HUDEP-2 (cell line): ENCODE data around the gene BCL3.

Experiments
- DNase-seq, 76 experiments: peaks; one replicate each; lab custom pipeline; 2025; ENCODE audit not compliant: unreplicated experiment in 76 of 76; lab: John Stamatoyannopoulos, UW

Gene BCL3

DNA sequence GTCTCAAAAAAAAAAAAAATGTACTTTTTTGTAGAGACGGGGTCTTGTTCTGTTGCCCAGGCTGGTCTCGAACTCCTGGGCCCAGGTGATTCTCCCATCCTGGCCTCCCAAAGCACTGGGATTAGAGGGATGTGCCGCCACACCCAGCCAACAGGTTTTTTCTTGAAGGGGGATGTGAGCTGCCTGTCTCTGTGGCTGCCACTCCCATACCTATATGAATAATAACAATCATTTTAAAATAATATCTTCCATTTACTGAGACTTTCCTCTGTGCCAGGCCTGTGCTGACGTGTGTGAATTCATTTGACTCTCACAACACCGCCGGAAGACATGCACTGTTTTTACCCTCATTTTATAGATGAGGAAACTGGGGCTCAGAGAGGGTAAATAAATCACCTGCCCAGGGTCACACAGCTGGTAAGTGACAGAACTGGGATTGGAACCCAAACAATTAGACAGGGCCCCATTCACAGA, 7.2 kb upstream of the BCL3 start:
- DNase-seq = no peak

DNA sequence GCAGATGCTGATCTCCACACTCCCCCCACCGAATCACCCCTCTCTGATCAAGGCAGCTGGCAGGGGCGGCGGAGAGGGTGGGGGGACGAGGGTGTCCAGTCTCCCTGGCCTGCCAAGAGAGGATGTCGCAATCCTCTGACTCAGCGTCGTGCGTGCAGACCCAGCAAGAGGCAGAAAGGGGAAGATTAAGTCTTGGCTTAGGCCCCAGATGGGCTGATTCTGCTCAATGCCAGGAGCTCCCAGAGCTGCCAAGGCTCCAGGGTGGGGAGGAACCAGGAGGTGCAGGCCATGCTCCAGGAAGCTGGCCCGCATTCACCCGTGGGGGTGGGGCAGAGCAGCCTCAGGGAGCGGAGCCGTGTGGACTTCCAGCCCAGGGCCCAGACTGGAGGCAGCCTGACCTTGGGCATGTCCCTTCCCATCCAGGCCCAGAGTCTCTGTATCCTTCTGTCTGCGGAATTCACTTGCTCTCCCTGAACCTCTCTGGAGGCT, 6.6 kb upstream of the BCL3 start:
- peak in 75 of 76 experiments; percentile 39 to 95 (median 87) for DNase-seq

DNA sequence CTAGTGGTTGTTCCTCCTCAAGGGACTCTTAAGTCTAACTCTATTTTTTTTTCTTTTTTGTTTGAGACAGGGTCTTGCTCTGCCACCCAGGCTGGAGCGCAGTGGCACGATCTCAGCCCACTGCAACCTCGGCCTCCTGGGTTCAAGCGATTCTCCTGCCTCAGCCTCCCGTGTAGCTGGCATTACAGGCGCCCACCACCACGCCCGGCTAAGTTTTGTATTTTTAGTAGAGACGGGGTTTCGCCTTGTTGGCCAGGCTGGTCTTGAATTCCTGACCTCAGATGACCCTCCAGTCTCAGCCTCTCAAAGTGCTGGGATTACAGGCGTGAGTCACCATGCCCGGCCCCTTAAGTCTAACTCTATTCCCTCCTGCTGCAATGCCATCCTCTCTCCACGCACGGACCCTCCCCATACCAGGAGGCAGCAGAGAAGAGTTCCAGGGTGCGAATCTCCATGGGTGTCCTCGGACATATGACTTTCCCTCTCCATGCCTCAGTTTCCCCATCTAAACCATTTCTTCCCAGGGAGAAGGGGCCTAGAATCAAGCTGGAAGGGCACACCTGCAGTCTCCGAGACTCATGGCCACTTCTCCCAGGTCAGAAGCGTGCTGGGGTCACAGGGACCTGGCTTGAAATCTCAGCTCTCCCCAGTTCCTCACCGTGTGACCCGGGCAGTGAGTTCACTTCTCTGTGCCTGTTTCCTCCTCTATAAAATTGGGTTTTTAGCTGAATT, 6.0 kb upstream of the BCL3 start:
- no peak for DNase-seq

DNA sequence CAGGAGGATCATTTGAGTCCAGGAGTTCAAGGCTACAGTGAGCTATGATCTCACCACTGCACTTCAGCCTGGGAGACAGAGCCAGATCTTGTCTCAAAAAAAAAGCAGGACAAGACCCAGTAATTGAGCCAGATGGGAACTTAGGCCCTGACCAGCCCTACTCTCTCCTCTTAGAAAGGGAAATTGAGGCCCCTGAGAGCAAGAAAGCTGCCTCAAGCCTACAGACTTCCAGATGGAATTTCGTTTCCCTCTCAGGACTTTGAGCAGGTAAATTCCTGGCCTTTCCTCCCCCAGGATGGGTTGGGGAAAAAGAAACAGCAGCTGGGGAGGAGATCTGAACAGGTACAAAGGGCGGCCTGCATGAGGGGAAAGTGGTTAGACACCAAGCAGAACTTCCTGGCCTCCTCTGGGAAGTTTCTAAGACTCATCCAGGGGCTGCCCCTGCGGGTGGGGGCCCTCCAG, 3.6 kb upstream of the BCL3 start:
- DNase-seq = no peak

DNA sequence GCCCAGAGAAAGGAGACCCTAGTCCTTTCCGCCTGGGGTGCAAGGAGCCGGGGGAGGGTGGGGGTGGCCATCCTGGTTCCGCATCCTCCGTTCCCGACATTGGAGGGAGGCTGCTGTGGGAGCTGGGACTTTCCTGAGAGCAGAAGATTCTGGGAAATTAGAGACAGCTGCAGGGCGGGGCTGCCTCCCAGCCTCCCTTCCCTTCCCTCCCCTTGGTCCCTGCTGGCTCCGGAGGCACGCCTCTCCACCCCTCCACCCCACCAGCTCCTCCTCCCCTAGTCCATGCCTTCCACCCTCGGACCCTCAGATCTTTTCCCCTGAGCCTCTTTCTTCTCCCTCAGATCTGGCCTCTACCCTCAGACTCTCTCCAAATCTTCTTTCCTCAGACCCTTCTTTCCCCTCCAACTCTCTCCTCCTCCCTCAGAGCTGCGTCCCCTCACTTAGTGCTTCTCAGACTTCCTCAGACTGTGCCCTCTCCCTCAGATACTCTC, 3.1 kb upstream of the BCL3 start:
- DNase-seq = no peak

DNA sequence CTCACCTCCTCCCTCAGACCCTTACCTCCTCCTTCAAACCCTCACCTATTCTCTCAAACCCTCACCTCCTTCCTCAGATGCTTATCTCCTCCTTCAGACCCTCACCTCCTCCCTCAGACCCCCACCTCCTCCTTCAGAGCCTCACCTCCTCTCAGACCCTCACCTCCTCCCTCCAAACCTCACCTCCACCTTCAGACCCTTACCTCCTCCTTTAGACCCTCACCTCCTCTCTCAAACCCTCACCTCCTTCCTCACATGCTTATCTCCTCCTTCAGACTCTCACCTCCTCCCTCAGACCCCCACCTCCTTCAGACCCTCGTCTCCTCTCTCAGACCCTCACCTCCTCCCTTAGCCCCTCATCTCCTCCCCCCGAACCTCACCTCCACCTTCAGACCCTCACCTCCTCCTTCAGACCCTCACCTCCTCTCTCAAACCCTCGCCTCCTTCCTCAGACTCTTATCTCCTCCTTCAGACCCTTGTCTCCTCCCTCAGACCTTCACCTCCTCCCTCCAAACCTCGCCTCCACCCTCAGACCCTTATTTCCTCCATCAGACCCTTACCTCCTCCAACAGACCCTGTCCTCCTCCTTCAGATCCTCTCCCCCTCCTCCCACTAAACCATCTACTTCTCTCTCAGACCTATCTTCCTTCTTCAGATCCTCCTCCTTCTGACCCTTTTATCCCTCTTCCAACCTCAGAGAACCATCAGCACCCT, 2.5 kb upstream of the BCL3 start:
- DNase-seq = no peak

DNA sequence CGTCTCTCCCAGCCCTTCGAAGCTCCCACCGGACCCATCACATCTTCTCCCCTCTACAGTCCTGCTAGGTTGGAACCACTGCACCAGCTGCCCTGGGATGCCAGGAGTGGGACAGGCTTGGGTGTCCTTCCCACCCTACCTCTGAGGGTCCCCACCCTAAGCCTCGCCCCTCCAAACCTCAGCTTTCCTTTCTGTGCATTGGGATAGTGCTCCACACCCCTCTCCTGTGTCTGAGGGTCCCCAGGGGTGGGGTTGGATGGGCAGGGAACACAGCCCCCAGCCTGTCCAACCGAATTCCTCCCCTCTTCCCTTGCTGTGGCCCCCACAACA, 1.9 kb upstream of the BCL3 start:
- no peak for DNase-seq

DNA sequence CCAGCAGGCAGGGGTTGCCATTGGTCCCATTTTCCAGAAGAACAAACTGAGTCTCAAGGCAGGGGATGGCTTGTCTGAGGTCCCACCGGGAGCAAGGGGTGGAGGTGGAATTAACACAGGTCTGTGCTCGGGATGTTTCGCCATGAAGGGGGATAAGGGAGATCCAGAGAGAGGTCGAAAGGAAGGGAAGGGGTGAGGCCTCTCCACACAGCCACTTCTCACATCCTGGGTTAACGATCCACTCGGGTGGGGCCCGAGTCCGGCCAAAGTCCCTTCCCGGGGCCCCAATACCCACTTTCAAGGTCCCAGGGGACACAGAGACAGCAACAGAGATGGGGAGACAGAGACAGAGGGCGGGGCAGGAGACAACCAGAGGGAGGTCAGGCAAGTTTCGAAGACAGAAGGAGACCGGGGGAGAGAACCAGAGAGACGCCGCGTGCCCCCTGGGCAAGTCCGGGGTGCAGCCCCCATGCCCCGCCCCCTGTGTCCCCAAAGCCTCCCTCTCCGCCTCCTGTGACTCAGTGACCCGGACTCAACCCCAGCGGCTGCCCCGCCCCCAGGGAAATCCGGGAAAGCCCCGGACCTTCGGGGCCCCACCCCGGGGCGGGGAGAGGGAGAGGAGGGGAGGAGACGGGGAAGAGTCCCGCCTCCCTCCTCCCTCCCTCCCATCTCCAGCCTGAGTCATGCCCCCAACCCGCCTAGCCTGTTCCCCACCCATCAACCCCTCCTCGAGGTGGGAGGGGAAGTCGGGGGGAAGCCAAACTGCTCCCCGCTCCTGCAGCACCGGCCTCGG, 1.4 kb upstream of the BCL3 start:
- DNase-seq = peak in 72 of 76 experiments; percentile 13 to 88 (median 72)

DNA sequence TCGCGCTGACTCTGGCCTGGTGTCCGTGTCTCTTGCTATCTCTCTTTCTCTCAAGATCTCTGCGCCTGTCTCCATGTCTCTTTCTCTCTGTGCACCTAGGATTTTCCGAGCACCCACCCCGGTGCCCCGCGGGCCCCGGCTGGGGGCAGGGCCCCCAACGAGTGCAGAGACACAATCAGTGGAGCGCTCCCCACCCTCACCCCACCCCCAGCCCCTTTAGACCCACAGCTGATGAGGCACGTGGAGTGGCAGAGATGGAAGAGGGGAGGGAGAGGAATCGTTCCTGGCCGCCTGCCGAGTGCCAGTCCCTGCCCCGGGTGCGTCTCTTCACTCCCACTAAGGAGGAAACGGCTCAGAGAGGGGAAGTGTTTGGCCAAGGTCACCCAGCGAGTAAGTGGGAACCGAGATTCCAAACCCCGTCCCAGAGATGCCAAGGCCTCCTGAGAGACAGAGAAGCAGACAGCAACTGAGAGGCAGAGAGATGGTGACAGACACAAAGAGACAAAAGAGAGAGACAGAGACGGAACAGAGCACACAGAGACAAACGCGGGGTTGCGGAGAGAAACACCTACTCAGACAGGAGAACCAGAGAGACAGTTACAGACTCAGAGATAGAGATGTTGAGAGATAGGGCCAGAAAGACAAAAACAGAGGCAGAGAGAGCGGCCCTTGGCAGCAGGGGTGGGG, 626 bp upstream of the BCL3 start:
- DNase-seq = peak in 53 of 76 experiments; percentile 13 to 77 (median 51)

DNA sequence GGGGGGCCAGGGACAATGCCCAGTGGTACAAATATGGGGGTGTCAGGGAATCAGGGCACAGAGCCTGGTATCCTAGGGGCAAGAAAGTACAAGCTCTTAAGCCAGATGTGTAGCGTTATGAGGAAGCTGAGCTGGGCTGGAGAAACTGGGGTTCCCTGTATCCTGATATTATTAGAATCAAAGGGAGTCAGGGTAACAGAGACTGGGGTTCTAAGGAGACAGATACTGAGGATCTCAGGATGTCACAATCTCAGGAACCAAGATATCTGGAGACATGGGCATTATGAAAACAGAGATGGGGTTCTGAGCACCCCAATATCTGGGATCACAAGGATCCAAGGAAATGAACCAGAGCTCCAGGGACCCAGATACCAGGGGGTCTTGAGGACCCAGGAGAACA, 784 bp downstream of the BCL3 start:
- DNase-seq = no peak

DNA sequence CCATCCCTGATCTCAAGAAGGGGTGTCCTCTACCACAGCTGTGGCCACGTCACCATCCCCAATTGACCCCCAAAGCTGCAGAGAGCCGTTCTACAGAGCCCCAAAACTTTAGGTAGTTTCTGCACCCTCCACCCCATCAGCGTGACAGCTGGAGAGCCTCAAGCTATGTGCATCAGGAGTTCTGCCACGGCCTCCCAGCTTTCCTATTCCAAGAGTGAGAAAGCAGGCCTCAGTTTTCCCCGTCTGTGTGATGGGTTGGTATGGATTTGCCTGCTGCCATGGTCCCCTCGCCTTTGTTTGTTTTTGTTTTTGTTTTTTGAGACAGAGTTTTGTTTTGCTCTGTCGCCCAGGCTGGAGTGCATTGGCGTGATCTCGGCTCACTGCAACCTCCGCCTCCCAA, 1.5 kb downstream of the BCL3 start:
- DNase-seq = no peak

DNA sequence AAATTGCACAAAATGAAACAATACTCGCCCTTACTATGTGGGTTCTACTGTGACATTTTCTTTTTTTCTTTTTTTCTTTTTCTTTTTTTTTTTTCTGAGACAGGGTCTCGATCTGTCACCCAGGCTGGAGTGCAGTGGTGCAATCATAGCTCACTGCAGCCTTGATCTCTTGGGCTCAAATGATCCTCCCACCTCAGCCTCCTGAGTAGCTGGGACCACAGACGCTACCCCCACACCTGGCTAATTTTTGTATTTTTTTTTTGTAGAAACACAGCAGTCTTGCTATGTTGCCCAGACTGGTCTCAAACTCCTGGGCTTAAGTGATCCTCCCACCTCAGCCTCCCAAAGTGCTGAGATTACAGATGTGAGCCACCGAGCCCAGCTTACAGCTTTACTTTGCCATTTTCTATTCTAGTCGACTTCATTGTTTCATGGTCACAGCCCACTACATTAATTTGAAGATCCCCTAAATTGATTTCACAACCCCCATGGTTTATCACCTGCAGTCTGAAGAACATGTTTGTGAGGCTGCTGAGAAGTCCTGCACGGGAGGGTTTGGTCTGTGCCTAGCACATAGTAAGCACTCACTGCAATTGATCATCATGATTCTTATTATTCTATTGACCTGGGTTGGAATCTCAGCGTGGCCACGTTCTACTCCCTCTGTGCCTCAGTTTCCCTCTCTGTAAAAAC, 3.8 kb downstream of the BCL3 start:
- no peak for DNase-seq

DNA sequence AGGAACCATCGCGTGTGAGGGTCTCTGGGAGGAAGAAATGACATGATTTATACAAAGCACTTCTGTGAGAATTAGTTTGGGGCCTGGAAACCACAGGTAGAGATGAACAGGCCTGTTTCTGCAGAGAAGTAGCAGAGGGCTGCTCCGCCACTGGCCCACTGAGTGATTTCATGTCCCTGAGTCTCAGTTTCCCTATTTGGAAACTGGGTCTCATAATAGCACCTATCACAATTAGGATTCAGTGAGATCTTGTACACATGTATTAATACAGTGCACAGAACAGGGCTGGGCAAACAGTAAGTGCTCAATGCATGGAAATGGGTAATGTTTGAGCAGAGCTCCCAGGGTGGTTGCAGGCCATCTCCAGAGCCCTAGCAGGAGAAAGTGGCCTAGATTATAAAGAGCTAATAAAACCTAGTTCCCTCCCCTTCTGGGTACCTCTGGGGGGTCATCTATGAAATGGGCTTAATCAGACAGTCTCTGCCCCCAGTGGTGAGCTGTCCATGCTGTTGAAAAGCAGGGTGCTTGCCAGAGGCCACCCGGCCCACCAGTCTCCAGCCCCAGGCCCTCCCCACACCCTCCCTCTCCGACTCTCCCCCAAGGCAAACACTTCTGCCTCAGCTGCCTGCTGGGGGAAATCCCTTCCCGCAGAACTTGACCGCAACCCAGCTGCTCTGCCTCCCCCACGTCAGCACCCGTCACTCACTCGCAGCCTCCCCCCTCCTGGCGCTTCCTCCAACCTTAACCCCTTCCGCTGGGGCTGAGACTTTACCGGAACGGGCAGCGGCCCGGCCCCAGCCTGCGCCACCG, 4.5 kb downstream of the BCL3 start:
- DNase-seq = peak in 73 of 76 experiments; percentile 34 to 95 (median 77)

DNA sequence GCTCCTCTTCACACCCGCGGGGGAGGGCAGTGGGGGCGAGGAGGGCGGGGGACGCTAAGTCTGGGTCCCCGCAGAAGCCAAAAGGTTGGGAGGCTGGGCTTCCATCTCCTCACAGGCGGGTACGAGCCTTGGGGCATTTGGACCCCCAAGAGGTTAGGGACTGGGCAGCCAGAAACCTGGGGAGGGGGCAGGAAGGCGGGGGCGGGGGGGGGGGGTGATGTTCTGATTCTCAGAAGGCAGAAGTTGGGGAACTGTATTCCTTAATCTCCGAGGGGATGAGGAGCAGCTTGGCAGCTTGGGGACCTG, 5.1 kb downstream of the BCL3 start:
- no peak for DNase-seq

DNA sequence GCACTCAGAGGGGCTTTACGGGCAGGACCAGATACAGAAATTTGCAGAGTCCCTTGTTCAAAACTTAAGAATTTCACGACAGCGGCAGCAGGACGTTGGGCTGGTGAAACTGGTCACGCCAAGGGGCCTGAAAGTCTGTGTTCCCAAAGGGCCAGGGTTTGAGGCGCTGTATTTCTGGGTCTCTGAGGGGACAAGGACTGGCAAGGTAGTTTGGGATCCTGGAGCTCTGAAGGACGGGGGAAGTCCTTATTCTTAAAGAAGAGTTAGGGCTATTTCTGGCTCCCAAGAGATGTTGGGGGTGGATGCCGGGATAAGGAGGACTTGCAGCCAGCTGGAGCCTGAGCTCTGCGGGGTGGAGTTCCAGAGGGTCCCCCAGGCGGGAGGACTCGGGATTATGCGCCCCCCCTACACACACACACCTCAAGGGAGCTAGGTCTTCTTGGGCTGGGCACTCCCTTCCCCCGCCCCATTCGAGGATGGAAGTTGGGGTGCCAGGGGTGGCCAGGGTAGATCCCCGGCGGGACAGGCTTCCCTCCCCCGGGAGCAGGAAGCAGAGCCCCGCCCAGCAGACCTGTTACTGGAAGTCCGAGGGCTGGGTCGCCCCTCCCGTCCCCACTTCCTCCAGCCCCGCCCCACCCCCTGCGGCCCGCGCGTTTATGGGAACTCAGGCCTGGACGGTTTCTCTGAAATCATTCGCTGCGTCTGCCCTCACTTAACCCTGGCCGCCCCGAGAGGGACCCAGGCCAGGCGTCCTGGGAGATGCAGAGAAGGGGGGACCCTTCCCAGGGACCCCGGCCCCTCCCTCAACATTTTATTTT, 5.6 kb downstream of the BCL3 start:
- peak in 62 of 76 experiments; percentile 11 to 85 (median 64) for DNase-seq

DNA sequence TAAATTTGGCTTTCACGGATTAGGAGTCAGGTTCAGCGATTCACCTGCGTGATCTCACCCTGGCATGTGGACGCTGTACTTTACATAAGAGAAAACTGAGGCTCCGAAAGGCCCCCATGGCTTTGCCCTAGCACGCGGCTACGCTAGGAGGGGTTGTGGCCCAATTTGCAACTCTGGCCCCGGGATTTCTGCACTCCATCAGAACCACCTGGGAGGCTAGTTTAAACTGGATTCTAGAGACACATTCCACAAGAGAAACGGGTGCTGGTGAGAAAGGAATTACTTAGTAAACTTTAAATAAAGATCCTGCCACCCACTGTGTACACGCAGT, 6.2 kb downstream of the BCL3 start:
- no peak for DNase-seq

DNA sequence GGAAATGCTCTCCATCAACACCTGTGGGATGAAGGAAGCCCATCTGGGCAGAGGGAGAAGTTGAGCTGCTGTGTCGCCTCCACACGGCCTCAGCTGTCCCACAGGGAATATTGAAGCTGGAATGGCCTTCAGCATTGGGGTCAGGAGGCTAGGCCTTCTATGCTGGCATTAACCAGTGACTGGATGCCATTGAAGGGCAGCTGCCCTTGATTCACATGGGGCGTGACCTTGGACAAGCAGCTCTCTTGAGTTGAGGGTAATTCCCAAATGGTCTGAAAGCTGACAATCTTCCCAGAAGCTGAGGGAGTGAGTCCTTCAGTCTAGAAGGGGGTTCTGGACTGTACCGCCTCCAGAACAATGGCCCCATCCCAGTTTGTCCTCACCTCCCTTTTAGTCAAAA, 6.7 kb downstream of the BCL3 start:
- no peak for DNase-seq

DNA sequence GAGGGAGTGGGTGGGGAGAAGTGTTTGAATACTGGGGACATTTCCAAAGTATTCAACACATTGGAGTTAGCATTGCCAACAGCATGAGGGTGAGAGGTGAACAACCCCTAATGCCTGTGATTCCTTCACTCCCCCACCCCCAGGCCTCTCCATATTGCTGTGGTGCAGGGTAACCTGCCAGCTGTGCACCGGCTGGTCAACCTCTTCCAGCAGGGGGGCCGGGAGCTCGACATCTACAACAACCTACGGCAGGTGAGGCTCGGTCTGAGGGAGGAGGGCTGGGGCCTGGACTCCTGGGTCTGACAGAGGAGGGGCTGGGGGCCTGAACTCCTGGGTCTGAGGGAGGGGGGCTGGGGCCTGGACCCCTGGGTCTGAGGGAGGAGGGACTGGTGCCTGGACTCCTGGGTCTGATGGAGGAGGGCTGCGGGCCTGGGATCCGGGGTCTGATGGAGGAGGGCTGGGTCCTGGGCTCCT, 7.6 kb downstream of the BCL3 start:
- DNase-seq = no peak
